Endothelial cell of umbilical vein (primary cell): ENCODE results near the gene OTULIN. TPM values are rescaled to one million over a fixed set of nuclear protein-coding genes. Genes with fewer than 3 reads are reported as not detected.

Source experiments
- BruUV-seq: library from RNA; stranded (reverse); fragments of 400-500 nt; replicated peaks from 2 replicates; lab custom pipeline; 2021; lab: Mats Ljungman, UMichigan
- CTCF ChIA-PET: fragments of 300-600, 350-600 bp; sonication (Branson Sonifier 250); formaldehyde crosslinking; loops from one replicate; lab custom pipeline; 2021; ENCODE audit warnings: antibody characterized with exemption, inconsistent platforms; lab: Charles Lee
- POLR2A ChIA-PET: fragments of 300-600, 350-600 bp; sonication (Branson Sonifier 250); formaldehyde crosslinking; loops from one replicate; lab custom pipeline; 2021; ENCODE audit warnings: antibody characterized with exemption, inconsistent platforms; lab: Charles Lee
- DNase-seq: peaks from one replicate; pipeline ENCODE4 v3.0.0-alpha.2; 2011; ENCODE audit warnings: low read depth, low spot score
- FAIRE-seq: peaks from 2 replicates; lab custom pipeline; 2011; peaks lifted over from hg19 to GRCh38; lab: Jason Lieb, UNC
- H2AFZ ChIP-seq: 2 replicates; pipeline ENCODE4 v1.6.0; 2012; ENCODE audit warnings: low read depth, low read length, control low read depth, inconsistent platforms
- H3K27ac ChIP-seq: 2 replicates; pipeline ENCODE4 v1.5.1; 2011; ENCODE audit warnings: low read depth, mild to moderate bottlenecking, control low read depth, low read length, moderate library complexity; ENCODE audit not compliant: insufficient read depth
- H3K27me3 ChIP-seq, 2 experiments: 2 replicates each; pipeline versions ENCODE4 v1.6.0 to v1.6.1; 2011; ENCODE audit warnings: low read length in 2 of 2, mixed read lengths in 1 of 2; ENCODE audit not compliant: control insufficient read depth in 2 of 2, insufficient read depth in 2 of 2
- H3K36me3 ChIP-seq, 2 experiments: 2 replicates in 1 of 2; 3 replicates in 1 of 2; pipeline ENCODE4 v1.5.1; 2011; ENCODE audit warnings: low read length in 2 of 2, mild to moderate bottlenecking in 1 of 2, moderate library complexity in 1 of 2; ENCODE audit not compliant: control insufficient read depth in 2 of 2, insufficient read depth in 2 of 2; ENCODE audit errors: extremely low read depth in 1 of 2
- H3K4me1 ChIP-seq: 3 replicates; pipeline ENCODE4 v1.5.1; 2011; ENCODE audit warnings: mild to moderate bottlenecking, low read length; ENCODE audit not compliant: control insufficient read depth, insufficient read depth; ENCODE audit errors: extremely low read depth
- H3K4me2 ChIP-seq: 2 replicates; pipeline ENCODE4 v1.6.1; 2011; ENCODE audit warnings: low read length, control low read depth, mixed read lengths; ENCODE audit not compliant: insufficient read depth
- H3K4me3 ChIP-seq, 3 experiments: fragments of 200-600 bp in 1 of 3; sonication (generic), shearing (Covaris generic) in 1 of 3; replicated peaks in 1 of 3; 2 replicates each; pipeline ENCODE4 v1.5.1; 2011 to 2016; ENCODE audit warnings: control low read depth in 3 of 3, low read length in 3 of 3, mild to moderate bottlenecking in 2 of 3, inconsistent platforms in 1 of 3, low read depth in 1 of 3, moderate library complexity in 1 of 3; ENCODE audit not compliant: insufficient read depth in 1 of 3
- H3K79me2 ChIP-seq: 2 replicates; pipeline ENCODE4 v1.6.0; 2012; ENCODE audit warnings: low read length, inconsistent platforms; ENCODE audit not compliant: control insufficient read depth, insufficient read depth
- H3K9ac ChIP-seq: replicated peaks from 2 replicates; pipeline ENCODE3; 2011; ENCODE audit warnings: low read length, control low read depth; ENCODE audit not compliant: insufficient read depth; ENCODE audit errors: extremely low read depth
- H3K9me1 ChIP-seq: replicated peaks from 3 replicates; pipeline ENCODE4 v1.6.0; 2011; ENCODE audit warnings: mild to moderate bottlenecking, low read length; ENCODE audit not compliant: control insufficient read depth, insufficient read depth; ENCODE audit errors: extremely low read depth
- H3K9me3 ChIP-seq: replicated peaks from 2 replicates; pipeline ENCODE4 v1.5.1; 2012; ENCODE audit warnings: low read length, inconsistent platforms; ENCODE audit not compliant: control insufficient read depth, insufficient read depth
- H4K20me1 ChIP-seq: replicated peaks from 2 replicates; pipeline ENCODE3; 2011; ENCODE audit warnings: mild to moderate bottlenecking, low read length; ENCODE audit not compliant: control insufficient read depth, insufficient read depth; ENCODE audit errors: extremely low read depth
- EZH2 ChIP-seq: IDR thresholded peaks from 2 replicates; pipeline ENCODE4 v1.6.1; 2012; ENCODE audit warnings: borderline replicate concordance, low read depth, mild to moderate bottlenecking, moderate library complexity, low read length, inconsistent platforms; ENCODE audit not compliant: severe bottlenecking
- FOS ChIP-seq: IDR thresholded peaks from 2 replicates; pipeline ENCODE4 v1.6.1; 2011; ENCODE audit warnings: mild to moderate bottlenecking, low read length, moderate library complexity, borderline replicate concordance; ENCODE audit not compliant: insufficient read depth
- GATA2 ChIP-seq: IDR thresholded peaks from 2 replicates; pipeline ENCODE4 v1.7.0; 2011; ENCODE audit warnings: low read depth, mild to moderate bottlenecking, moderate library complexity, mixed read lengths, low read length; ENCODE audit not compliant: insufficient read length, insufficient read depth
- JUN ChIP-seq: IDR thresholded peaks from 2 replicates; pipeline ENCODE4 v1.6.1; 2011; ENCODE audit warnings: borderline replicate concordance, low read depth; ENCODE audit not compliant: insufficient read length, insufficient read depth
- MYC ChIP-seq: IDR thresholded peaks from one replicate; pipeline ENCODE4 v1.6.1; 2011; ENCODE audit warnings: mild to moderate bottlenecking, low read depth, low read length
- POLR2A ChIP-seq: IDR thresholded peaks from 2 replicates; pipeline ENCODE4 v1.6.1; 2012; ENCODE audit warnings: low read depth, mild to moderate bottlenecking, control low read depth, low read length
- POLR2AphosphoS5 ChIP-seq: IDR thresholded peaks from 2 replicates; pipeline ENCODE4 v1.6.1; 2012; ENCODE audit warnings: low read depth, mild to moderate bottlenecking, control low read depth, low read length, moderate library complexity; ENCODE audit not compliant: insufficient read depth
- dilution Hi-C: fragments of 300-500 bp; cut with MboI; formaldehyde crosslinking; loops from one replicate; pipeline ENCODE4 v1.15.0; 2019; ENCODE audit warnings: low sequenced_read_pairs; ENCODE audit not compliant: extremely low pct_ligation_motif_present
- intact Hi-C: fragments of 100-400 bp; cut with micrococcal nuclease; formaldehyde crosslinking; loops from one replicate; pipeline ENCODE4 v1.10.0; 2022
- polyA plus RNA-seq, 4 experiments: library from polyadenylated mRNA; depleted of rRNA in 3 of 4; stranded (reverse) in 3 of 4; unstranded in 1 of 4; fragments of >200 nt; gene quantifications; 2 replicates each; pipeline versions ENCODE4 v1.2.1 to v1.2.3, GENCODE V29; 2011 to 2012; ENCODE audit warnings: missing spikeins in 1 of 4
- total RNA-seq: library from RNA; stranded (reverse); gene quantifications from 2 replicates; pipeline ENCODE4 v1.2.3, GENCODE V29; 2021
- TF ChIP-seq, protein P1 (sequence below): IDR thresholded peaks from 2 replicates; pipeline ENCODE4 v1.6.1; 2011; ENCODE audit not compliant: insufficient read depth, insufficient read length
- TF ChIP-seq, protein P2 (sequence below), 2 donors: IDR thresholded peaks; 1 replicate in 1 of 2; 2 replicates in 1 of 2; pipeline ENCODE4 v1.5.1; 2011; ENCODE audit warnings: low read length in 2 of 2, mild to moderate bottlenecking in 2 of 2, moderate library complexity in 2 of 2, control low read depth in 1 of 2, inconsistent platforms in 1 of 2, low read depth in 1 of 2; ENCODE audit not compliant: insufficient read depth in 1 of 2; ENCODE audit errors: extremely low read depth in 1 of 2

The OTULIN gene
- total and polyA plus RNA-seq, 2 donors (not counting 3 experiments of a cell fraction or from before 2014, with no cell fraction given) = 7.8 to 30.2 TPM

DNA sequence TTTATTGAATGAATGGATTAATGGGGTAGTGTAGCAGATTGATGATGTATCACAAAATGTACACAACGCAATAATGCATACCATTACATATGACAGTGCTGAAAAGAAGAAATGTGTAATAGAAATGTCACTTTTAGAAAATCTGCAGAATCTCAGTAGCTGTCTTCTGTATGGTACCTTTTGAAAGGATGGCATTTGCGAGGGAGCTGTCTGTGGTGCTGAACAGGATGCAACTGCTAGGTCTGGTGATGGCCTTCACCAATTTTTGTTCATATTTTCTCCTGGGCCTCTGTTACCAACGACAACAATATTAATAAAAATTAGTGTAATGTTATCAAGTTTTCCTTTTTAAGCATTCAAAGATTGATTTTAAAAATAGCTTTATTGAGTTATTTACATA lies 36.2 kb upstream of the OTULIN start:
- H3K9me1 ChIP-seq = no peaks in the 10 kb centered on the region
- H3K4me2 ChIP-seq = no peak overlapping the region
- H3K27ac ChIP-seq = no peak overlapping the region
- H3K27me3 ChIP-seq = peaks cover 0 to 2% of the 10 kb centered on the region in 2 experiments
- no peaks in the 10 kb centered on the region for H3K9me3 ChIP-seq
- no peak overlapping the region for H2AFZ ChIP-seq
- peak; percentile 48 for DNase-seq
- BruUV-seq = no TSS peak
- intact Hi-C loops = no loop called here
- ChIA-PET CTCF (interaction anchor here (1.0 to 1.3 kb wide), 2 partner anchors 9 to 20 kb away, joined by 3 to 5 read pairs; no protein-coding TSS in a partner anchor), POLR2A (no interaction called here)
- no peaks in the 10 kb centered on the region for H3K36me3 ChIP-seq
- H3K79me2 ChIP-seq = no peaks in the 10 kb centered on the region
- no peaks in the 10 kb centered on the region for H4K20me1 ChIP-seq
- no peak overlapping the region for H3K9ac ChIP-seq
- TF ChIP-seq POLR2AphosphoS5 (no peak), JUN (no peak), FOS (no peak), EZH2 (no peak), MYC (no peak), GATA2 (no peak), POLR2A (no peak)
- TF ChIP-seq, protein P1, sequence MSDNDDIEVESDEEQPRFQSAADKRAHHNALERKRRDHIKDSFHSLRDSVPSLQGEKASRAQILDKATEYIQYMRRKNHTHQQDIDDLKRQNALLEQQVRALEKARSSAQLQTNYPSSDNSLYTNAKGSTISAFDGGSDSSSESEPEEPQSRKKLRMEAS = no peak
- TF ChIP-seq, protein P2, sequence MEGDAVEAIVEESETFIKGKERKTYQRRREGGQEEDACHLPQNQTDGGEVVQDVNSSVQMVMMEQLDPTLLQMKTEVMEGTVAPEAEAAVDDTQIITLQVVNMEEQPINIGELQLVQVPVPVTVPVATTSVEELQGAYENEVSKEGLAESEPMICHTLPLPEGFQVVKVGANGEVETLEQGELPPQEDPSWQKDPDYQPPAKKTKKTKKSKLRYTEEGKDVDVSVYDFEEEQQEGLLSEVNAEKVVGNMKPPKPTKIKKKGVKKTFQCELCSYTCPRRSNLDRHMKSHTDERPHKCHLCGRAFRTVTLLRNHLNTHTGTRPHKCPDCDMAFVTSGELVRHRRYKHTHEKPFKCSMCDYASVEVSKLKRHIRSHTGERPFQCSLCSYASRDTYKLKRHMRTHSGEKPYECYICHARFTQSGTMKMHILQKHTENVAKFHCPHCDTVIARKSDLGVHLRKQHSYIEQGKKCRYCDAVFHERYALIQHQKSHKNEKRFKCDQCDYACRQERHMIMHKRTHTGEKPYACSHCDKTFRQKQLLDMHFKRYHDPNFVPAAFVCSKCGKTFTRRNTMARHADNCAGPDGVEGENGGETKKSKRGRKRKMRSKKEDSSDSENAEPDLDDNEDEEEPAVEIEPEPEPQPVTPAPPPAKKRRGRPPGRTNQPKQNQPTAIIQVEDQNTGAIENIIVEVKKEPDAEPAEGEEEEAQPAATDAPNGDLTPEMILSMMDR (IDR thresholded peaks at IDR 0.05; ENCODE audit: extremely low read depth in 1 of 2, insufficient read depth in 1 of 2, low read depth in 1 of 2, low read length in 2 of 2) = no peak
- FAIRE-seq = peak; percentile 68
- dilution Hi-C loops = loop anchor here (25.0 kb wide), 2 partner anchors 91 to 241 kb away; no protein-coding TSS in a partner anchor
- H3K4me1 ChIP-seq = no peaks in the 10 kb centered on the region
- H3K4me3 ChIP-seq = no peak overlapping the region
